ENCODE measurements around the gene PLPPR3.

Gene PLPPR3

GRCh38 chr19:795073-795611, 26.6 kb downstream of the PLPPR3 start:
- DNase-seq = no peak

GRCh38 chr19:793806-794205, 27.9 kb downstream of the PLPPR3 start:
- DNase-seq = no peak

- no peak for DNase-seq
Observed at GRCh38 chr19:792306-792885, 29.4 kb downstream of the PLPPR3 start.

GRCh38 chr19:791567-792305, 30.0 kb downstream of the PLPPR3 start:
- no peak for DNase-seq

- no peak for DNase-seq
Observed at GRCh38 chr19:791007-791566, 30.7 kb downstream of the PLPPR3 start.

DNA sequence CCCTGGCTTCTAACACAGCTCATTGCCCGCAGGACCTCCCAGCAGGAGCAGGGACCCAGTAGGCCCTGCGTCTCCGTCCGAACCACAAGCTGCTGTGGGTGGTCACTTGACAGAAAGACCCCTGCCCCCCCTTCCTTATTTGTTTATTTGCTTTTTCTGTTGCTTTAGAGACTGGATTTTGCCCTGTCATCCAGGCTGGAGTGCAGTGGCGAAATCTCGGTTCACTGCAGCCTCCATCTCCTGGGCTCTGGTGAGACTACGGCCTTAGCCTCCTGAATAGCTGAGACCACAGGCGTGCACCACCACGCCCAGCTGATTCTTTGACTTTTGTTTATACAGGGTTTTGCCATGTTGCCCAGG, 32.1 kb downstream of the PLPPR3 start:
- no peak for DNase-seq

- no peak for DNase-seq
Observed at GRCh38 chr19:788983-789700, 32.6 kb downstream of the PLPPR3 start.

DNA sequence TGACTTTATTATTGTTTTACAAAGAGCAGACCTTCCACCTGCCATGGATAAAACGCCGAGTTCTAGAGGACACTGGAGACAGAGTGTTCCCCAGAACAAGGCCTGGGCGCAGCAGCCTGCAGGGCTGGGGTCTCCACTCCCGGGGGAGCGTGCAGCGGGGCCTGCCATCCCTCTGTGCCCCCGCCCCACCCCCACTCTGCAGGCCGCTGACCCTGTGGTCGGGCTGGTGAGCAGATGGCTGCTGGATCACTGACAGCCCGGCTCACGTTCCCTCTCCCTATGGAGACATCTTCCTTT, 33.1 kb downstream of the PLPPR3 start:
- no peak for DNase-seq

GRCh38 chr19:787536-787935, 34.2 kb downstream of the PLPPR3 start:
- DNase-seq = no peak

DNA sequence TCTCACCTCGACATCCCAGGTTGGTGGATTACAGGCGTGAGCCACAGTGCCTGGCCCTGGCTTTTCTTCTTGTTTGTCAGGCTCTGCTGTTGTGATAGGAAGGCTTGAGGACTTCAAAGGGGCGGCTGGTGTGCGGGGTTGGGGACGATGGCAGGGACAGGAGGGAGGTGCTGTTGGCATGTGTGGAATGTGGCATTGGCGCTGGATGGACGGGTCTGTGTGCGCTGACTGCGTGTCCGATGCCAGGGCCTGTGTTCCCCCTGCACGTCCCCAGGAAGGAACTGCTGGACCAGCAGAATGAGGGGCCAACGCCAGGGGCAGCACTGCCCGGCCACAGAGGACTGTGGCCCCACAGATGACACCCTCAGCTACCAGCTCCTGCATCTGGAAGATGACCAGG, 37.2 kb downstream of the PLPPR3 start:
- DNase-seq = no peak

DNA sequence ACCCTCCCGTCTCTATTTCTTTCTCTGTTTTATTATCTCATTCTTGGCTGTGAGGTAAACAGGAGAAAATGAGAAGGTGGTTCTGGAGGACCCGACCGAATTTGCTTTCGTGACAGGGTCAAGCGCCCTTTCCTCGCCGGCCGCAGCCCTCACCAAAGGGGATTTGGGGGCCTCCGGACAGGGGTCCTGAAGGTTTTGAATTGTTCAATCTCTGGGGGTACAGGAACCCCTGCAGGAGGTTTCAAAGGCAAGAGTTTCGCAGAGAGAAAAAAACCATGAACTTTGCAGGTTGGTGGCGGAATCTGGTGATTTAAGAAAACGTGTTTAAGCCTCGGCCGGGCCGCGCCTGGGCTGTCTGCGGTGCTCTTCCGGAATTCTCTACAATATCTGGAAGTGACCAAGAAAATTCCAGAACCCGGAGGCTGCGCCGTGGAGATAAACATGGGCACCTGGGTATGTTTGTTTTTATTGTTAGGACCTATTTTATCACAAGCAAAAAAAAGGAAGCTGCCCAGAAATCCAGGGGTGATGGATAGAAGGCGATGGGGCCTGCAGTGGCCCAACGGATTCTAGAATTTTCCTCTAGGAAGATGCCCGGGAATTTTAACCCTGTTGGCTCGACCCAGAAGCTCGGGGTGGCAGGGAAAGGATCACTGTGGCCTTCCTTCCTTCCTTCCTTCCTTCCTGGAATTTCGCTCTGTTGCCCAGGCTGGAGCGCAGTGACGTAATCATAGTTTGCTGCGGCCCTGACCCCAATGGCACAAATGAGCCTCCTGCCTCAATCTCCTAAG, 38.7 kb downstream of the PLPPR3 start:
- no peak for DNase-seq

GRCh38 chr19:782185-782877, 39.4 kb downstream of the PLPPR3 start:
- DNase-seq = no peak

- no peak for DNase-seq
Observed at GRCh38 chr19:781800-782184, 40.0 kb downstream of the PLPPR3 start.

DNA sequence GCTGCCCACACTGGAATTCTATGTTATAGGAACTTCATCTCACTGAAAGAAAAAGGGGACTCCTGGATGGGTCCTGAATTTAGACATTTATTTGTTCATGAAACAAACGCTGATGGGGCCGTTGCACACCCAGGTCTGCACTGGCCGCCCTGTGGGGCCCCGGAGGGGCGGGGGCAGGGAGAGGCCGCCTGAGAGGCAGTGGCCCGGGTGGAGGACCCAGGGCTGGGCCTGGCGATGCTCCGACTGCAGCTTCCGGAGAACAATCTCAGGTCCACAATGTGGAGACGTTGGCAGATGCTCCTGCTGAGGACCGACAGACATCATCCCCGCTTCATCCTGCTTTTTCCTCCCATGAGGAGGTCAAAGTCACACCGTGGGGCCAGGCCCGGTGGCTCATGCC, 40.8 kb downstream of the PLPPR3 start:
- DNase-seq = no peak

- no peak for DNase-seq
Observed at GRCh38 chr19:778910-779653, 42.7 kb downstream of the PLPPR3 start.

GRCh38 chr19:776549-776948, 45.2 kb downstream of the PLPPR3 start:
- DNase-seq = no peak

GRCh38 chr19:772730-773436, 48.9 kb downstream of the PLPPR3 start:
- DNase-seq = no peak

DNA sequence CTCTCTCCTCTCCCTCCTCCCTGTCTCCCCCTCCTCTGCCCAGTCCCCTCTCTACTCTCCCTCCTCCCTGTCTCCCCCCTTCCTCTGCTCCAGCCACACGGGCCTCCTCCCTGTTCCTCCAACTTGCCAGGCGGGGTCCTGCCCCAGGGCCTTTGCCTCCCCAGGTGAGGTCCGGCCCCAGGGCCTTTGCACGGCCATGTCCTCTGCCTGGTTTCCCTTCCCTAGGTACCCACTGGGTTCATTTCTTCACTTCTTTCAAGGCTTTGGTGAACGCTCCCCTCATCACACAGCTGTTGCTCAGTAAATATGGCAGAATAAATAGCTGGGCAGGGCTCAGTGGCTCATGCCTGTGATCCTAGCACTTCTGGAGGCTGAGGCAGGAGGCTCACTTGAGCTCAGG, 49.7 kb downstream of the PLPPR3 start:
- no peak for DNase-seq

- DNase-seq = no peak
Observed at GRCh38 chr19:771332-771785, 50.4 kb downstream of the PLPPR3 start.

GRCh38 chr19:769616-770015, 52.1 kb downstream of the PLPPR3 start:
- no peak for DNase-seq

DNA sequence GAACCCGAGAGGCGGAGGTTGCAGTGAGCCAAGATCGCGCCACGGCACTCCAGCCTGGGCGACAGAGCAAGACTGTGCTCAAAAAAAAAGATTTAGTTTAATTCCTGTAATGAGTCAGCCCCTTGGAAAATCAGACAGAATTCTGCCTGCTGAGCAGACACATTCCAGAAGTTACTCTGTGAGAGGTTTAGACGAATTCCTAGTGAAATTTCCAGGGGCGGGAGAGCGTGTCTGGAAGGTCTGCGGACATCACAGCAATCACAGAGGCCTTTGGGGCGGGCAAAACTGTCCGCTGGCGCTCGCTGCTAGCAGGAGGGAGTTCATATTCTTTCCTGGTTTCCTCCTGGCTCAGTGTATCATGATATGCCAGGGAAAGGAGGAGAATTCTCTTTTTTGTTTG, 53.3 kb downstream of the PLPPR3 start:
- no peak for DNase-seq

All from SHP77 treated with DMSO at 0.1 percent for 48 hours (cell line).